Measurements from ENCODE around the gene OAS2.
A peak's percentile ranks its signal among the peaks of the same experiment; 100 is the strongest.

OAS2 gene

GRCh38 chr12:113010701-113011100 is 32.4 kb downstream of the OAS2 start:
- no peak for FAIRE-seq

DNA sequence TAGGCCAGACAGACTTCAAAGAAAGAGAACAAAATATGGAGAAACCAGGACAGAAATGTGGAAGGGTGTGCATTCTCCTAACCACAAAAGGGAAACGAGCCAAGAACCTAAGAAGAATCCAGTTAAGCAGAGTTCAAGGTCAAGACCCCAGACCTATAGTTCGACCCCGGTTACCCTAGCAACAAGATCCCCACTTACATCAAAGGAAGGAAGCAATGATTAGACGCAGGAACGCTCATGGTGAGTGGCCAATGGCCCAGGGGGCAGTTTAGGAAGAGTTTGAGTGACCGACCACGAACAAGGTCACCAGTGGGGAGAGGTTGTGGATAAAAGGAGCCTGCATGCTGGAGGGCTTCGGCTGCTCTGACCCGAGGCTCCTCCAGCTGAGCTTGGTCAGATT is 36.2 kb downstream of the OAS2 start:
- DNase-seq (ENCODE audit: insufficient read length, low spot score) (no peak), FAIRE-seq (no peak)

More at GRCh38 chr12:113010701-113011100, 32.4 kb downstream of the OAS2 start:
- DNase-seq (ENCODE audit: insufficient read length, low spot score) = no peak

DNA sequence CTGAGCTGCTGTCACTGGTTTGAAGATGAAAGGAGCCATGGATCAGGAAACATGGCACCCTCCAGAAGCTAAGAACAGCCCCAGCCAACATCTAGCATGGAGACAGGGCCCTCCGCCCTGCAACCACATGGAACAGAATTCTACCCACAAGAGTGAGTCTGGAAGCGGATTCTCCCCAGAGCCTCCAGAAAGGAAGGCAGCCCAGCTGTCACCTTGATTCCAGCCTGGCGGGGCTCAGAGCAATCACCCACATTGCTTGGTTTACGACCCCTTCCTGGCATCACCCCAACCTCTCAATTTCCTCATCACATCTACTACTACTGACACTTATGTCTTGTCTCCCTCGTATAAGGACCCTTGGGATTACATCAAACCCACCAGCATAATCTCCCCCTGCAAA is 38.5 kb downstream of the OAS2 start:
- no peak for DNase-seq (ENCODE audit: insufficient read length, low spot score)
- FAIRE-seq = no peak

DNA sequence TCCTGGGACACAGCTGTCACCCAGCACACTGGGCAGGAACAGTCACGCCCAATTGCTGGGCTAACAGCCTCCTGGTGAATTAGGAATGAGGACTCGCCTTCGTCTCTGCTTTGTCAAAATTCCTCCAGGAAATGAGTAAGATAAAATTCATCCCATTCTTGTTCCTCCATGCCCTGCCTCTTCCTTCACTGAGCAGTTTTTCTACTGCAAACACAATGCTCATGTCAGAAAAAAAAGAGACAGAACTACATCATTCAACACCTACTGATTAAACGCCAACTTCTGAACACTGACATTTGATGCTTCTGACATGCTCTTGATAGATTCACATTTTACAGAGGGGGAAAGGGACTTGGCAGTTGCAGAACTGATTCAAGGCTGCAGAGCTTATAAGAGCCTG is 40.7 kb downstream of the OAS2 start:
- no peak for FAIRE-seq
- DNase-seq (ENCODE audit: insufficient read length, low spot score) = peak; percentile 28

DNA sequence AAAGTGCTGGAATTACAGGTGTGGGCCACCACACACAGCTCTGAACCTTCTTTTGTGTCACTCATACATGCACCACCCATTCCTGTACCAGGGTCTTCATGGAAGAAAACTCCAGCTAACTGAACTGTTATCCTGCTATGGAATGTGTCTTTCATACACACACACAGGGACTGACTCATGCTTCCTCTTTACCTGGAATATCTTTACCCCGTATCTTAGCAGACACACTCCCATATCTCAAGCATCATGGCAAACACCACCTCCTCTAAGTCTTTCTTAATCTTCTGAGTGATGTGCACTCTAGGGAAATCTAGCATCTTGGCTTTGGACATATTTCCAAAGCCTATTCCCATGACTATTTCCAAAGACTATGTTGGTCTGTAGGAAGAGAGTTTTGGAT is 43.2 kb downstream of the OAS2 start:
- FAIRE-seq (no peak), DNase-seq (ENCODE audit: insufficient read length, low spot score) (no peak)

GRCh38 chr12:113022563-113023297 is 44.4 kb downstream of the OAS2 start:
- FAIRE-seq (no peak), DNase-seq (ENCODE audit: insufficient read length, low spot score) (no peak)

GRCh38 chr12:113027726-113028125 is 49.4 kb downstream of the OAS2 start:
- FAIRE-seq = no peak
- no peak for DNase-seq (ENCODE audit: insufficient read length, low spot score)

DNA sequence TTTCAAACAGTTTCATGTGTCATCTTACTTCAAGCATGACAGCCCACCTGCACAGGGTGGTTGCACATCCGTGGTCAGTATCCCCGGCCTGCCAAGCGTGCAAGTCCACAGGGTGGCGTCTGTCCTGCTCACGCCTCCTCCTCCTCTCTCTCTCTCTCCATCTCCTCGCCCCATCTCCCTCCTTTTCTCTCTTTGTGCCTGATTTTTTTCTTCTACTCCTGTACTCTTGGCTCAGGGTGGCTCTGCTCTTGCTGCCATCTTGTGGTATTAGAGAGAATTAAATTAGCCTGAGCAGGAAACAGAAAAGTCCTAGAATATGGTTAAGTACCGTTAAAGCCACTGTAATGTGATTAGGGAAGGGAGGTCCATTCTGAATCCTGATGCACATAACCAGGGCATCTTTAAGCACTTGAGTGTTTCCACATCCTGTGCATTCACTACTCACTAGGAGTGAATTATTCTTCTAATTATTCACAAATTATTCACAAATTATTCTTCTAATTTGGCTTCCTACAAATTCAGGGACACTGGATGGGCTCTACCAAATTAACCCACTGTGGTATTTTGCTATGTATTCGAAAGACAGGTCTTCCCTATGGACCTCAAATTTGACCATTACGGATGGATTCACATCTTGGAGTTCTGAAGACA is 52.7 kb downstream of the OAS2 start:
- peak; percentile 66 for DNase-seq (ENCODE audit: insufficient read length, low spot score)
- peak; percentile 42 for FAIRE-seq

DNA sequence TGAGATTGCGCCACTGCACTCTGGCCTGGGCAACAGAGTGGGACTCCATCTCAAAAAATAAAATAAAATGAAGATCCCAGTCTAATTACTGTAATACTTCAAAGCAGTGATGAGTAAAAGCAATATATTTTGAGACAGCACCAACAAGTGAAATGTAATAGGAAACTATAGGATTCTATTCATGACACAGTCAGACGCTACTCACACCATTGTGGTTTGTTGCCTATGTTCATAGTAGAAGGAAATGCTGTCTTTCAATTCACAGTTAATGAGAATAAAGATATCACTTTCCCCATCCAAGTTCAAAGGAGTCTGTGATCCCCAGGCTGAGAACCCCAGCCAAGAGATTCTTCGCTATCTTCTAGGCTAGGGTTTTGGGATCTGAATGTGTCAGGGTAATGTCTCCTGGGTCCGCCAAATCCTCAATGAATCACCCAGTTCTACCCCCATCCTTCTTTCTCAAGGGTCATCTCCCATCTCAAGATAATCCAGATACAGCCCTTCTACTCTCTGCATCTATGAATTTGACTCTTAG is 61.7 kb downstream of the OAS2 start:
- FAIRE-seq = no peak
- DNase-seq (ENCODE audit: insufficient read length, low spot score) = no peak

- peak; percentile 72 for DNase-seq (ENCODE audit: insufficient read length, low spot score)
- peak; percentile 79 for FAIRE-seq
Measured at GRCh38 chr12:113040722-113041171, 62.4 kb downstream of the OAS2 start.

DNA sequence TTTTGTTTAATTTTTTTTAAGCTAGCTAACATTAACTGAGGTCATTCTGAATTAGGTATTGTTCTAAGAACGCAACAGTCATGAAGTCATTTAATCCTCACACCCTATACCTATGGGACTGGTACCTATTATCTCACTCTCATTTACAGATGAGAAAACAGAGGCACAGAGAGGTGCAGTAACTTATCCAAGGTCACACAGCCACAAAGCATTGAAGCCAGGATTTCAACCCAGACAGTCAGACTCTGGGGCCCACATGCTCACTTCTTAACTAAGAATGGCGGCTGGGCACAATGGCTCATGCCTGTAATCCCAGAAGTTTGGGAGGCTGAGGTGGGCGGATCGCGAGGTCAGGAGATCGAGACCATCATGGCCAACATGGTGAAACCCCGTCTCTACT is 63.2 kb downstream of the OAS2 start:
- no peak for DNase-seq (ENCODE audit: insufficient read length, low spot score)
- FAIRE-seq = no peak

GRCh38 chr12:113043240-113043639 is 64.9 kb downstream of the OAS2 start:
- FAIRE-seq (no peak), DNase-seq (ENCODE audit: insufficient read length, low spot score) (no peak)

GRCh38 chr12:113044516-113044915 is 66.2 kb downstream of the OAS2 start:
- DNase-seq (ENCODE audit: insufficient read length, low spot score) = no peak
- FAIRE-seq = no peak

- DNase-seq (ENCODE audit: insufficient read length, low spot score) = peak; percentile 77
- FAIRE-seq = no peak
Measured at GRCh38 chr12:113048716-113049127, 70.4 kb downstream of the OAS2 start.

- FAIRE-seq = peak; percentile 70
- DNase-seq (ENCODE audit: insufficient read length, low spot score) = peak; percentile 46
Measured at GRCh38 chr12:113049976-113050742, 71.8 kb downstream of the OAS2 start.

GRCh38 chr12:113050795-113051194 is 72.5 kb downstream of the OAS2 start:
- no peak for FAIRE-seq
- DNase-seq (ENCODE audit: insufficient read length, low spot score) = no peak

- FAIRE-seq = no peak
- DNase-seq (ENCODE audit: insufficient read length, low spot score) = no peak
Measured at GRCh38 chr12:113051759-113052158, 73.4 kb downstream of the OAS2 start.

DNA sequence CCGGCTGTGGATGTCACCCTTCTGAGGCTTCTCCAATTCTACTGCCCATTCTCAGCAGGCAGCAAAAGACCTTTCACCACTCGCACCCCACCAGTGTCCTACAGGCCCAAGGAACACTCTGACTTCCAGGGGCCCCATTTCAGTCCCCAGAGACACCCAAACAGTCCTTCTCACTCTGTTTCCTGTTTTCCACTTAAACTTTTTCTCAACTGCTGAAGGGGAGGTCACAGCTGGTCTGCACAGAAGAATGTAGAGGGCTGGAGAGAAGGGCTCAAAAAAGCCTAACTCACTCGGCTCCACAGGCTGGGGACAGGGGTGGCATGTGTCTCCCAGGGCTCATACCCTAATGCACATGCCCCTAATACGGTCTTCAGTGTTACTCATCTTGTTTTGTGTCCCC is 74.0 kb downstream of the OAS2 start:
- no peak for FAIRE-seq
- DNase-seq (ENCODE audit: insufficient read length, low spot score) = no peak

DNA sequence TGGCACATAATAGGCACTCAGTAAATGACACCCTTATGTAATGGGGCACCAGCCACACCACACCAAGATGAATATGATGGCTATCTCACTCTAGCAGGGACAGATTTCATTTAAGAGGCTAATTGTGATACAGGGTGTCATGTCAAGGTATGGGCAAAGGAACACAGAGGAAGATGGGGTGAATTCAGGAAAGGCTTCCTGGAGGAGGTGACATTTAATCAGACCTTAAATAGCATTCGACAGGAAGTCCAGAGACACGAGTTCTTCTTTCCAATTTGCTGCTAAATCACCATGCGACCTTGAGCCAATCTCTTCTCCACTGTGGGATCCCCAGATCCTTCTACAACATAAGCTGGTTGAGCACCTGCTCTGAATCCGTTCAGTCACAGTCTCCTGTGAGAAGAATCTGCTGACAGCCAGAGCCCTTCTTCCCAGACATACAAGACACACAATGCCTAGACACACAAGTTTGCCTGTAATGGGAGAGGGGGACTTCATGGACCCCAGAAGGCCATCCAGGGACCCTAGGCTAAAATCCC is 76.7 kb downstream of the OAS2 start:
- DNase-seq (ENCODE audit: insufficient read length, low spot score) (no peak), FAIRE-seq (no peak)

DNA sequence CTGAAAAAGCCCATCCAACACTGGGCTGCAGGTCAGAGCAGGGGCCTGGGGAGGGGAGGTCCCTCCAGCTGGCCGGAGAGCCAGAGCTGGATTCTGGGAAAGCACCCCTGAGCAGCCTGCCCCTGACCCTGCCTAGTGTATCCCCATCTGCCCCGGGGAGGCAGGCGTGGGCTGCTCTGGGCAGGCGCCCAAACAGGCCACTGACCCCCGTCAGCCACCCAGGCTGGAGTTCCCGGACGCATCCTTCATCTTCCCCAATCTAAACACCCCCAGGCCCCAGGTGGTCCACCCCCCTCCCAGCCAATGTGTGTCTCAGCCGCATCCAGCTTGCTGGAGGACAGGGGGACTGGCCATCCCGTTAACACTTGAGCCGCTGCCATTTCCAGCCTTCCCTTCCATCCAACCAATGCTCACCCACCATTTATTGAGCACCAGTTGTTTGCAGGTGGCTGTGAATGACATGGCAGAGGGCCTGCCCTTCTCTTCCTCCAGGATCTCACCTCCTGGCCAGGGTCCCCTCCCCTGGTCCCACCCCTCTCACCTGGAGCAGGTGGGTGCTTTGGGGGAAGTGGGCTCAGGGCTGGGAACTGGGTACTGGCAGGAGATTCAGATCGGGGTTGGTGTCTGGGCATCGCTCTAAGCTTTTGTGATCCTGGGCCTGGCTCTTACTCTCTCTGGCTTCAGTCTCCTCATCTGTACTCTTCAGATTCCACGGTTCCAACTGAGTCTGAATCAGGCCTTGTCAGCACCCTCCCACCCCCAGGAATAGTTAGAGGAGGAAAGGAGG is 77.5 kb downstream of the OAS2 start:
- DNase-seq (ENCODE audit: insufficient read length, low spot score) (no peak), FAIRE-seq (no peak)

GRCh38 chr12:113056381-113056630 is 78.0 kb downstream of the OAS2 start:
- no peak for DNase-seq (ENCODE audit: insufficient read length, low spot score)
- no peak for FAIRE-seq
